K562 (cell line): ENCODE measurements around the gene OR10C1. TPM values are rescaled to one million over a fixed set of nuclear protein-coding genes. Genes with fewer than 3 reads are reported as not detected.

ENCODE experiments used
- polyA plus RNA-seq, 8 experiments: library from polyadenylated mRNA; depleted of rRNA in 4 of 8; stranded (reverse) in 5 of 8; unstranded in 3 of 8; fragments of >200 nt; fragmentation: Nextera tagmentation in 2 of 8; fragmentation: Illumina TruSeq in 1 of 8; extraction: Ambion mirVana in 2 of 8; extraction: Trizol in 1 of 8; gene quantifications; 2 replicates each; pipeline versions ENCODE4 v1.2.1 to v1.2.3, GENCODE V29; 2011 to 2014; ENCODE audit warnings: inconsistent platforms in 1 of 8, missing spikeins in 1 of 8
- total RNA-seq, 7 experiments: library from RNA; depleted of rRNA in 6 of 7; stranded (reverse); fragments of >200 nt in 6 of 7; fragmentation: Illumina TruSeq in 2 of 7; extraction: Trizol in 2 of 7; gene quantifications; 2 replicates each; pipeline versions ENCODE4 v1.2.1 to v1.2.3, GENCODE V29; 2011 to 2021; ENCODE audit warnings: low replicate concordance in 1 of 7

OR10C1 gene
- total and polyA plus RNA-seq, 9 of the 15 experiments (the other 6 are each of a cell fraction or from before 2014, with no cell fraction given): not detected

Other genes starting within 250 kb of the OR10C1 start
Only the 7 nearest of the 13 such genes appear.
- not detected in 2 replicates for gene OR5V1, start 70.4 kb upstream of the OR10C1 start, total RNA-seq (2014; rRNA removed)
- not detected in 2 replicates for gene OR5V1, start 70.4 kb upstream of the OR10C1 start, total RNA-seq (2014; rRNA removed; fragmentation: Illumina TruSeq; extraction: Trizol)
- not detected in 2 replicates for gene OR5V1, start 70.4 kb upstream of the OR10C1 start, total RNA-seq (2015; rRNA removed; fragmentation: Illumina TruSeq; extraction: Trizol)
- gene OR5V1, start 70.4 kb upstream of the OR10C1 start, total RNA-seq (2021): not detected in 2 replicates
- gene OR5V1, start 70.4 kb upstream of the OR10C1 start, polyA plus RNA-seq (2011; rRNA removed): not detected in 2 replicates
- gene OR5V1, start 70.4 kb upstream of the OR10C1 start, polyA plus RNA-seq (2014; fragmentation: Illumina TruSeq; extraction: Trizol): not detected in 2 replicates
- gene OR5V1, start 70.4 kb upstream of the OR10C1 start, polyA plus RNA-seq (2014; fragmentation: Nextera tagmentation; extraction: Ambion mirVana): not detected
- not detected in 2 replicates for gene OR5V1, start 70.4 kb upstream of the OR10C1 start, polyA plus RNA-seq (2014; rRNA removed)
- gene OR12D3, start 64.0 kb upstream of the OR10C1 start, total RNA-seq (2014; rRNA removed): not detected in 2 replicates
- not detected in 2 replicates for gene OR12D3, start 64.0 kb upstream of the OR10C1 start, total RNA-seq (2014; rRNA removed; fragmentation: Illumina TruSeq; extraction: Trizol)
- not detected in 2 replicates for gene OR12D3, start 64.0 kb upstream of the OR10C1 start, total RNA-seq (2015; rRNA removed; fragmentation: Illumina TruSeq; extraction: Trizol)
- not detected in 2 replicates for gene OR12D3, start 64.0 kb upstream of the OR10C1 start, total RNA-seq (2021)
- not detected in 2 replicates for gene OR12D3, start 64.0 kb upstream of the OR10C1 start, polyA plus RNA-seq (2011; rRNA removed)
- gene OR12D3, start 64.0 kb upstream of the OR10C1 start, polyA plus RNA-seq (2014; fragmentation: Illumina TruSeq; extraction: Trizol): not detected in 2 replicates
- not detected for gene OR12D3, start 64.0 kb upstream of the OR10C1 start, polyA plus RNA-seq (2014; fragmentation: Nextera tagmentation; extraction: Ambion mirVana)
- gene OR12D3, start 64.0 kb upstream of the OR10C1 start, polyA plus RNA-seq (2014; rRNA removed): not detected in 2 replicates
- gene OR12D2, start 43.7 kb upstream of the OR10C1 start, total RNA-seq (2014; rRNA removed): not detected in 2 replicates
- gene OR12D2, start 43.7 kb upstream of the OR10C1 start, total RNA-seq (2014; rRNA removed; fragmentation: Illumina TruSeq; extraction: Trizol): not detected in 2 replicates
- gene OR12D2, start 43.7 kb upstream of the OR10C1 start, total RNA-seq (2015; rRNA removed; fragmentation: Illumina TruSeq; extraction: Trizol): not detected in 2 replicates
- not detected in 2 replicates for gene OR12D2, start 43.7 kb upstream of the OR10C1 start, total RNA-seq (2021)
- gene OR12D2, start 43.7 kb upstream of the OR10C1 start, polyA plus RNA-seq (2011; rRNA removed): not detected in 2 replicates
- not detected in 2 replicates for gene OR12D2, start 43.7 kb upstream of the OR10C1 start, polyA plus RNA-seq (2014; fragmentation: Illumina TruSeq; extraction: Trizol)
- not detected for gene OR12D2, start 43.7 kb upstream of the OR10C1 start, polyA plus RNA-seq (2014; fragmentation: Nextera tagmentation; extraction: Ambion mirVana)
- not detected in 2 replicates for gene OR12D2, start 43.7 kb upstream of the OR10C1 start, polyA plus RNA-seq (2014; rRNA removed)
- not detected in 2 replicates for gene OR12D1, start 24.4 kb upstream of the OR10C1 start, total RNA-seq (2014; rRNA removed)
- gene OR12D1, start 24.4 kb upstream of the OR10C1 start, total RNA-seq (2014; rRNA removed; fragmentation: Illumina TruSeq; extraction: Trizol): not detected in 2 replicates
- gene OR12D1, start 24.4 kb upstream of the OR10C1 start, total RNA-seq (2015; rRNA removed; fragmentation: Illumina TruSeq; extraction: Trizol): not detected in 2 replicates
- not detected in 2 replicates for gene OR12D1, start 24.4 kb upstream of the OR10C1 start, total RNA-seq (2021)
- gene OR12D1, start 24.4 kb upstream of the OR10C1 start, polyA plus RNA-seq (2011; rRNA removed): not detected in 2 replicates
- not detected in 2 replicates for gene OR12D1, start 24.4 kb upstream of the OR10C1 start, polyA plus RNA-seq (2014; fragmentation: Illumina TruSeq; extraction: Trizol)
- gene OR12D1, start 24.4 kb upstream of the OR10C1 start, polyA plus RNA-seq (2014; fragmentation: Nextera tagmentation; extraction: Ambion mirVana): not detected
- gene OR12D1, start 24.4 kb upstream of the OR10C1 start, polyA plus RNA-seq (2014; rRNA removed): not detected in 2 replicates
- gene OR11A1, start 17.8 kb downstream of the OR10C1 start, total RNA-seq (2014; rRNA removed): not detected in 2 replicates
- gene OR11A1, start 17.8 kb downstream of the OR10C1 start, total RNA-seq (2014; rRNA removed; fragmentation: Illumina TruSeq; extraction: Trizol): not detected in 2 replicates
- gene OR11A1, start 17.8 kb downstream of the OR10C1 start, total RNA-seq (2015; rRNA removed; fragmentation: Illumina TruSeq; extraction: Trizol): not detected in 2 replicates
- gene OR11A1, start 17.8 kb downstream of the OR10C1 start, total RNA-seq (2021): not detected in 2 replicates
- not detected in 2 replicates for gene OR11A1, start 17.8 kb downstream of the OR10C1 start, polyA plus RNA-seq (2011; rRNA removed)
- not detected in 2 replicates for gene OR11A1, start 17.8 kb downstream of the OR10C1 start, polyA plus RNA-seq (2014; fragmentation: Illumina TruSeq; extraction: Trizol)
- not detected for gene OR11A1, start 17.8 kb downstream of the OR10C1 start, polyA plus RNA-seq (2014; fragmentation: Nextera tagmentation; extraction: Ambion mirVana)
- not detected in 2 replicates for gene OR11A1, start 17.8 kb downstream of the OR10C1 start, polyA plus RNA-seq (2014; rRNA removed)
- not detected in 2 replicates for gene OR2H1, start 17.8 kb downstream of the OR10C1 start, total RNA-seq (2014; rRNA removed)
- gene OR2H1, start 17.8 kb downstream of the OR10C1 start, total RNA-seq (2014; rRNA removed; fragmentation: Illumina TruSeq; extraction: Trizol): not detected in 2 replicates
- not detected in 2 replicates for gene OR2H1, start 17.8 kb downstream of the OR10C1 start, total RNA-seq (2015; rRNA removed; fragmentation: Illumina TruSeq; extraction: Trizol)
- gene OR2H1, start 17.8 kb downstream of the OR10C1 start, total RNA-seq (2021): not detected in 2 replicates
- not detected in 2 replicates for gene OR2H1, start 17.8 kb downstream of the OR10C1 start, polyA plus RNA-seq (2011; rRNA removed)
- gene OR2H1, start 17.8 kb downstream of the OR10C1 start, polyA plus RNA-seq (2014; fragmentation: Illumina TruSeq; extraction: Trizol): not detected in 2 replicates
- not detected for gene OR2H1, start 17.8 kb downstream of the OR10C1 start, polyA plus RNA-seq (2014; fragmentation: Nextera tagmentation; extraction: Ambion mirVana)
- gene OR2H1, start 17.8 kb downstream of the OR10C1 start, polyA plus RNA-seq (2014; rRNA removed): not detected in 2 replicates
- gene MAS1L, start 48.6 kb downstream of the OR10C1 start, total RNA-seq (2014; rRNA removed): not detected in 2 replicates
- gene MAS1L, start 48.6 kb downstream of the OR10C1 start, total RNA-seq (2014; rRNA removed; fragmentation: Illumina TruSeq; extraction: Trizol): not detected in 2 replicates
- not detected in 2 replicates for gene MAS1L, start 48.6 kb downstream of the OR10C1 start, total RNA-seq (2015; rRNA removed; fragmentation: Illumina TruSeq; extraction: Trizol)
- not detected in 2 replicates for gene MAS1L, start 48.6 kb downstream of the OR10C1 start, total RNA-seq (2021)
- not detected in 2 replicates for gene MAS1L, start 48.6 kb downstream of the OR10C1 start, polyA plus RNA-seq (2011; rRNA removed)
- not detected in 2 replicates for gene MAS1L, start 48.6 kb downstream of the OR10C1 start, polyA plus RNA-seq (2014; fragmentation: Illumina TruSeq; extraction: Trizol)
- not detected for gene MAS1L, start 48.6 kb downstream of the OR10C1 start, polyA plus RNA-seq (2014; fragmentation: Nextera tagmentation; extraction: Ambion mirVana)
- not detected in 2 replicates for gene MAS1L, start 48.6 kb downstream of the OR10C1 start, polyA plus RNA-seq (2014; rRNA removed)